Central memory CD8-positive, alpha-beta T cell (primary cell): Measurements from ENCODE around the gene NFKB1.
"Not testable (repeated sequence)": the region's sequence is repeated elsewhere in the genome, so short reads cannot be mapped to it uniquely, and the experiment has no call there.

Experiments
- ATAC-seq: fragments of 150-1000 bp; cut with Tn5 transposase; replicated peaks from 2 replicates; pipeline ENCODE4 v1.10.0; 2022; ENCODE audit warnings: mild to moderate bottlenecking, moderate FRiP score, moderate number of reproducible peaks; ENCODE audit not compliant: poor library complexity, severe bottlenecking; ENCODE audit errors: extremely low read depth
- DNase-seq, 2 donors: peaks; one replicate each; pipeline ENCODE4 v3.0.0; 2021; ENCODE audit warnings: low spot score in 2 of 2
- H3K27ac Mint-ChIP-seq: one replicate; pipeline ENCODE4 v1.8.0; 2022; ENCODE audit warnings: low read depth, mild to moderate bottlenecking, moderate library complexity, mixed read lengths
- H3K27me3 Mint-ChIP-seq: one replicate; pipeline ENCODE4 v1.8.0; 2022; ENCODE audit warnings: mixed read lengths
- H3K36me3 Mint-ChIP-seq: one replicate; pipeline ENCODE4 v1.8.0; 2022; ENCODE audit warnings: mild to moderate bottlenecking, moderate library complexity, mixed read lengths; ENCODE audit not compliant: insufficient read depth
- H3K4me1 Mint-ChIP-seq: one replicate; pipeline ENCODE4 v1.8.0; 2022; ENCODE audit warnings: mixed read lengths
- H3K4me3 Mint-ChIP-seq: one replicate; pipeline ENCODE4 v1.8.0; 2022; ENCODE audit warnings: mild to moderate bottlenecking, moderate library complexity, mixed read lengths
- H3K9me3 Mint-ChIP-seq: one replicate; pipeline ENCODE4 v1.8.0; 2022; ENCODE audit warnings: mixed read lengths

NFKB1 gene

DNA sequence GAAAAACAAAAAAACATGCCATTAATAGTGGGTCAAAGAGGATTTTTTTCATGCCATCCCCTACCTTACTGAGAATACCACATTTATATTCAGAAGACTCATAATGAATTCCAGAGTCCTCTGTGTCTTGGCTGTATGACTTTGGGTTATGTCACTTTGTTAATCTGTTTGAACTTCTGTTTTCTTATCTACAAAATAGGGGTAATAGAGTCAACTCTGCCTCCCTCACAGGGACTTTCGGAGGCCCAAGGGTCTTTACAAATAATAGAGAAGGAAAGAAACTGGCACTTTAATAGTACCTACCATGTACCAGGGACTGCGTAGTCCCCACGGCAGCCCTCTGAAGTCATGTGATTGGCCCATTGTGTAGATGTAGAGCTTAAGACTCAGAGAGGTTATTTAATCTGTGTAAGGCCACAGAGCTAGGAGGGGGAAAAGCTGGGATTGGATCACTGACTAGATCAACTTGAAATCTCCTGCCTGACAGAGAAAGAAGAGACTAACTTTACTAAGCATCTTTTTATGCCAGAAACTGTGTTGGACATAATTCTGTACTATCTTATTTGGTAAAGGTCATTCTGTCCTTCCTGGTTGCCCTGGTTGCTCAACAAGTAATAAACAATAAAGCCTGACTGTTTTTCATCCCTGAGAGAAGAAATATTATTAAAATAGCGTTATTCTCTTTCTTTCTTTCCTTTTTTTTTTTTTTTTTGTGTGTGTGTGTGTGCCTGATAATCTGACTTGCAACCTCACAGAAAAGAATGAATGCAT lies 59.6 kb downstream of the NFKB1 start:
- peaks cover 23% of the 10 kb centered on the region for H3K36me3 Mint-ChIP-seq
- ATAC-seq (no peak), DNase-seq (no peak)
- peaks cover 60% of the 10 kb centered on the region for H3K4me1 Mint-ChIP-seq
- peak overlapping the region; percentile 83 for H3K27ac Mint-ChIP-seq
- no peaks in the 10 kb centered on the region for H3K27me3 Mint-ChIP-seq
- peak overlapping the region; percentile 69 for H3K4me3 Mint-ChIP-seq
- no peaks in the 10 kb centered on the region for H3K9me3 Mint-ChIP-seq

DNA sequence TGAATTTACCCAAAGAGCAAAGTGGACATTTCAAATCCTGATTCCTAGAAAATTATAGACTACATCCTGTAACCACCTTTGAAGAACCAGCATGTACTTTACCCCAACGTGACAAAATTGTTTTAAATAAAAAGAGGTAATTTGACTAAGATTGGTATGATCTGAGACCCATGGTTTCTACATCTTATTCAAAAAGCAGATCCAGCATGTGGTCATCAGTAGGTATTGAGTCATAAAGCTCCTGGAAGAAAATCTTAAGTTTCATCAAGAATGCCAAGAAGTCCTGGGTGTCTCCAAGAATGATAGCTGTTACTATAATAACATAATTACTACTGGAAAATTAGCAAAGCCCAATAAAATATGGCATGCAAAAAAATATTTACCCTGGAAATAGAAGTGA lies 61.8 kb downstream of the NFKB1 start:
- ATAC-seq (no peak), DNase-seq (no peak)
- Mint-ChIP-seq H3K4me3 (no peak overlapping the region), H3K27ac (no peak overlapping the region), H3K36me3 (peaks cover 30% of the 10 kb centered on the region), H3K9me3 (no peaks in the 10 kb centered on the region), H3K27me3 (no peaks in the 10 kb centered on the region), H3K4me1 (peaks cover 73% of the 10 kb centered on the region)

DNA sequence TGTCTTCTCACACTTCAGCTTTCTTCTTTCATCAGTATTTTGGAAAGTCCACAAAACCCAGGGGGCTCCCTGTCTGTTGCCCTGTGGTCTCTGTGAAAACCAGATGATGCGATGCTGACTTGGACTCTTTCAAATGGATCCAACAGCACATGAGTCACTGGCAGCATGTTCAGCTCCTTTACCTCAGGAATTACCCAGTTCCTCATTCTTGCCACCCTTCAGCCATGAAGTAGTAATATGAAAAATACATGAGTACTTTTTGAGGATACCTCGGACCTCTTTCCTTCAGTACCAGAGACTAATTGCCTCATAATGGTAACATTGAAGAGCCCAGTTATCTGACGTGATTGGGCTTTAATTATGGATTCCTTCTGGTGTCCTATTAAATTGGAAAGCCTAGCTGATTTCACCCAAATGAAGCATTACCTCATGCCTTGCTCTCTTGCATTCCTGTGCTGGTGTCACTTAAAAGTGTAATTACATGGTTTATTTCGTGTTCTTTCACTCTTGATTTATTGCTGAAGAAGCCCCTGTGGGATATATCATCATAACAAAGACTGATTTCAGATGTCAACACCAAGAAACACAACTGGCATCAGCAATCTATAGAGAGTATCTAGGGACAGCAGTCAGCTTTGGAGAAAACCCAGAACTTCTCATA lies 63.4 kb downstream of the NFKB1 start:
- DNase-seq (no peak), ATAC-seq (no peak)
- peaks cover 32% of the 10 kb centered on the region for H3K36me3 Mint-ChIP-seq
- H3K27me3 Mint-ChIP-seq, result no peaks in the 10 kb centered on the region
- no peak overlapping the region for H3K4me3 Mint-ChIP-seq
- H3K9me3 Mint-ChIP-seq, result no peaks in the 10 kb centered on the region
- H3K27ac Mint-ChIP-seq, result no peak overlapping the region
- H3K4me1 Mint-ChIP-seq, result peaks cover 60% of the 10 kb centered on the region

DNA sequence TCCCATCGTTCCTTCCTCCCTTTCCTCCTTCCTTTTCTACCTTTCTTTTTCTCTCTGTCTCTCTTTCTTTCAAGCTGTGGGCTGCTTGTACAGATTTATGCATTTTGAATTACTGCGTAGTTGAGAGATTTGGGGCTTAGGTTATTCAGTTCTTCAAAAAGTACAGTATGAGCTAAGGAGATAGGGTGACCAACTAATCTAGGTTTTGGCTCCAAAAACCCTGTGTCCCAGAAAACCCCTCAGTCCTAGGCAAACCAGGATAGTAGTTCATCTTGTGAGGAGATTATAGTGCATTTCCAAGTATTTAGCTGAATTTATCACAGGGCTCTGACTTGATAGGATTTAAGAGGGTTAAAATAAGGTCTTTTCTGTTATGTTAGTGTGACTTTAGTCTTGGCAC lies 64.5 kb downstream of the NFKB1 start:
- Mint-ChIP-seq H3K27me3 (no peaks in the 10 kb centered on the region), H3K9me3 (no peaks in the 10 kb centered on the region), H3K27ac (no peak overlapping the region), H3K4me1 (peaks cover 48% of the 10 kb centered on the region), H3K4me3 (no peak overlapping the region), H3K36me3 (peaks cover 30% of the 10 kb centered on the region)
- DNase-seq (no peak), ATAC-seq (no peak)

DNA sequence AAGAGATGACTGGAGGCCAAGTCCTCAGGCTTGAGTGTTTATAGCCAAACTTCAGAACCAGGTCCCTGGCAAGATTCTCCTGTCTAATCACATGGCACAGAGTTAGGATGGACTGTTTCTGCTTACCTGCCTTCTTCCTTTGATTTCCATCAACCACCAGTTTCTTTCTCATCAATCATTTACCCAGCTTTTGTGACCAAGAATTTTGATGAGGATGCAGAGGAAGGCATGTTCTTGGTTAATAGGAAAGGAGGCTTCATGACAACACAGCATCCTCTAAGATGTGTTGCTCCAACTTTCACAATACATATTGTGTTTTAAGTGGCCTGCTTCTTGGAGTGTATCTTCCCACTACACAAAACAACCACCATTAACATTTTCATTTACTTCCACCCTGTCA lies 65.3 kb downstream of the NFKB1 start:
- Mint-ChIP-seq H3K4me3 (no peak overlapping the region), H3K27ac (no peak overlapping the region), H3K4me1 (peaks cover 41% of the 10 kb centered on the region), H3K36me3 (peaks cover 28% of the 10 kb centered on the region), H3K27me3 (no peaks in the 10 kb centered on the region), H3K9me3 (no peaks in the 10 kb centered on the region)
- DNase-seq (no peak), ATAC-seq (no peak)

DNA sequence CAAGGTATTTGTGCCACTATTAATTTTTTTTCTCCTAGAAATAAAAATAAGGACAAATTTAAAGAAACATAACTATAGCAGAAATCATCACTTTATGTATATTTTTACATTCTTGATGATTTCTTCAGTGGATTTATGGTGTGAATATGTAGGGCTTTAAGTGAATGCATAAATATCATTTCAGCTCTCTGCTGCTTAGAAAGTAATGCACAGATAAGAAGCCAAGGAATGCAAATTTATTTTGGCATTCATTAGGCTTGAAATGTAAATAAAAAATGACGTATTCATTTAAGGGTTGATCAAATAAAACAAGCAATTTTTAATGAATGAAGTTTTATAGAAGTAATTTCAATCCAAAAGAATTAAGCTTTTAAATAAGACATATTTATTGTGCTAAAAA lies 66.3 kb downstream of the NFKB1 start:
- Mint-ChIP-seq H3K36me3 (peaks cover 20% of the 10 kb centered on the region), H3K9me3 (no peaks in the 10 kb centered on the region), H3K27ac (no peak overlapping the region), H3K4me3 (no peak overlapping the region), H3K4me1 (peaks cover 31% of the 10 kb centered on the region), H3K27me3 (no peaks in the 10 kb centered on the region)
- ATAC-seq (no peak), DNase-seq (no peak)

DNA sequence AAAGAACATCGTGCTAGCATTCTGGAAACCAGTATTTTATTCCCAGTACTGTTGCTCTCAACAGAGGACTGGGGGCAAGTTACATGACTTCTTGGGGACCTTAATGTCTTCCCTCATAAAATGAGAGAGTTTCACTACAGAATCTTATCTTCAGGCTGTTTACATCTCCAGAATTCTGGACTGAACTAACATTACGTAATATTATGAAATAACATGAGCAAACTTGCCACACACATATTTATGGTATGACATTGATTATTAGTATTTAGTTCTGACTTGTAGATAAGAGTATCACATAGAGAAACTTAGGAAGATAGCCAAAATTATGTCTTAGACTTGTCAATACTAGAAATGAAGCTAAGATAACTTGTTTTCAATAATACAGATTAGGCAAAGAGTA lies 68.0 kb downstream of the NFKB1 start:
- Mint-ChIP-seq H3K27ac (no peak overlapping the region), H3K27me3 (no peaks in the 10 kb centered on the region), H3K36me3 (peaks cover 23% of the 10 kb centered on the region), H3K4me1 (peaks cover 35% of the 10 kb centered on the region), H3K9me3 (no peaks in the 10 kb centered on the region), H3K4me3 (no peak overlapping the region)
- no peak for DNase-seq
- no peak for ATAC-seq

DNA sequence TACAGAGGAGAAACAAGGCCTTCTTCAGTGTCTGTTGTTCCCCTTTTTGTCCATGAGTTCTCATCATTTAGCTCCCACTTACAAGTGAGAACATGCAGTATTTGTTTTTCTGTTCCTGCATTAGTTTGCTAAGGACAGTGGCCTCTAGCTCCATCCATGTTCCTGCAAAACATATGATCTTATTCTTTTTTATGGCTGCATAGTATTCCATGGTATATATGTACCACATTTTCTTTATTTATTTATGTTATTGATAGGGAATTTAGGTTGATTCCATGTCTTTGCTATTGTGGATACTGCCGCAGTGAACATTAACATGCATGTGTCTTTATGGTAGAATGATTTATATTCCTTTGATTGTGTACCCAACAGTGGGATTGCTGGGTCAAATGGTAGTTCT lies 69.1 kb downstream of the NFKB1 start:
- peaks cover 28% of the 10 kb centered on the region for H3K36me3 Mint-ChIP-seq
- H3K4me3 Mint-ChIP-seq, H3K9me3 Mint-ChIP-seq, ATAC-seq, DNase-seq, H3K27me3 Mint-ChIP-seq, H3K27ac Mint-ChIP-seq: not testable (repeated sequence)
- peaks cover 36% of the 10 kb centered on the region for H3K4me1 Mint-ChIP-seq

DNA sequence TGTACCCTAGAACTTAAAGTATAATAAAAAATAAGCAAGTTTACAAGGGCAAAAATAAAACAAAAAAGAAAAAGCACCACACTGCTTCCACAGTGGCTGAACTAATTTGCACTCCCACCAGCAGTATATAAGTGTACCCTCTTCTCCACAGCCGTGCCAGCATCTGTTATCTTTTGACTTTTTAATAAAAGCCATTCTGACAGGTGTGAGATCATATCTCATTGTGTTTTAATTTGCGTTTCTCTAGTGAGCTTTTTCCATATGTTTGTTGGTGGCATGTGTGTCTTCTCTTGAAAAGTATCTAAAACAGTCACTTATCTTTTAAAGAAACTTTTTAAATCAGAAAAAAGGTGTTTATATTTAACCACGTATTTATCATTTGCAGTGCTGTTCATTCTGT lies 71.3 kb downstream of the NFKB1 start:
- H3K27me3 Mint-ChIP-seq, result no peaks in the 10 kb centered on the region
- H3K4me3 Mint-ChIP-seq, result no peak overlapping the region
- no peak overlapping the region for H3K27ac Mint-ChIP-seq

DNA sequence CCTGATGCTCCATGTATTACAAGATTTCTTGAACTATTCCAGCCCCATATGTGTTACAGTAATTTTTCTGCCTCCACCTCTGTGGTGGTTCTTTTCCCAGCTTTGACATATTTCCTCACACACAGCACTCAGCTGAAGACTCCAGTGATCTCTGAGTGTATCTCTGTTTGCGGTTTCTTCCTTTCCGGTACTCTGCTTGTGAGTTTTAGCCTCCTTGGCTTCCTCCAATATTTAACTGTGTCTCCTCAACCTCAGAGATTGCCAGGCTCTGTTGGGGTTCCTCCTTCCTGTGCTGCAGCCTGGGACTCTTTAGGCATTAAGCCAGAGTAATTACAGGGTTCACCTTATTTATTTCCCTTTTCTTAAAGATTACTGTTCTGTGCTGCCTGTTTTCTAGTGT lies 73.2 kb downstream of the NFKB1 start:
- H3K27ac Mint-ChIP-seq, result no peak overlapping the region
- no peaks in the 10 kb centered on the region for H3K9me3 Mint-ChIP-seq
- H3K4me1 Mint-ChIP-seq, result peaks cover 34% of the 10 kb centered on the region
- H3K27me3 Mint-ChIP-seq, result no peaks in the 10 kb centered on the region
- peaks cover 29% of the 10 kb centered on the region for H3K36me3 Mint-ChIP-seq
- ATAC-seq, result no peak
- DNase-seq, result no peak
- H3K4me3 Mint-ChIP-seq, result no peak overlapping the region

More for the DNA sequence above, 71.3 kb downstream of the NFKB1 start:
- H3K4me1 Mint-ChIP-seq, result peaks cover 26% of the 10 kb centered on the region
- ATAC-seq, result no peak
- peaks cover 27% of the 10 kb centered on the region for H3K36me3 Mint-ChIP-seq
- DNase-seq, result no peak
- H3K9me3 Mint-ChIP-seq, result no peaks in the 10 kb centered on the region

DNA sequence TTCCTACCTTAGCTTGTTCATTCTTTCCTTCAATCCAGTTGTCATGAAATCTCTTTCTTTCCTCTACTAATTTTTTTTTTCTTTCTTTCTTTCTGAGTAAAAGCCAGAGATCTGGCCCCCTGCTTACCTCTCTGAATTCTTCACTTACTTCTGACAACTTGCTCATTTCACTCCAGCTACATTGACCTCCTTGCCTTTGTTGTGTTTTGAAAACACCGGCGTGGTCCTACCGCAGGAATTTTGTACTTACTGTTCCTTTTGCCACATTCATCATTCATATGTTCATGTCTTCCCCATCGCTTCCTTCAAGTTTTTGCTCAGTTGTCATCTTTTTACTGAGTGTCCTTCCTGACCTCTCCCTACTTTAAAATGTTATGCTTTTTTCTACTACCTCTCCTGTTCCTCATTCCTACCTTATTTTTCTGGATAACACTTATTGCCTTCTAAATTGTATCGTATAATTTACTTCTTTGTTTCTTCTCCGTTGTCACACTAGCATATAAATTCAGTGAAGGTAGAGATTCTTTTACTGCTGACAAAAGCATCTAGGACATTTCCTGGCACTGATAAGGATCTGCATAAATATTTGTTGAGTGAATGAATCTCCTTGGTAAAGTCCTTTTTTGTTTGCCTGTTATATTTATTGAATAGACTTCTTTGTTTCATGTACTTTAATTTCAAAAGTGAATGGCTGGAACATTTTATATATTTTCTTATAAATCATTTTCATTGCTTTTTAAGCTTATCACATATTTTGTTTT lies 74.4 kb downstream of the NFKB1 start:
- Mint-ChIP-seq H3K27me3 (no peaks in the 10 kb centered on the region), H3K4me1 (peaks cover 34% of the 10 kb centered on the region), H3K9me3 (no peaks in the 10 kb centered on the region), H3K27ac (peak overlapping the region; percentile 58), H3K4me3 (no peak overlapping the region), H3K36me3 (peaks cover 36% of the 10 kb centered on the region)
- DNase-seq, result no peak
- no peak for ATAC-seq

DNA sequence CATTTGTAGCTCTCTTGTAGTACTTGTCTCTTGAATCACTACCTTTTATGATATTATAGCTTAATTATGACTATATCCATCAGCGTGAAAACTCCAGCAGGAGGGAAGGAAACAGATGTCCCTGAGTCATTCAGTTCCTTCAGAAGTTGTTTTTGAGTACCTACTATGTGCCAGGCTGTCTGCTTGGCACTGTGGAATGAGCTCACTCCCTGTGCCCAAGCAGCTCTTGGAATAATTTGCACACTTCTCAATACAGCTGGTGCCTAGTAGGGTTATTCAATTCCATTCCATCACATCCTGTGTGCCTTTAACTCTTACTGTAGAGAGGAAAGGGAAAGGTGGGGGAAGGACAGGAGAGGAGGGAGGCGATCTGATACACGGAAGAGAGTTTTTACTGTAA lies 77.1 kb downstream of the NFKB1 start:
- Mint-ChIP-seq H3K27me3 (no peaks in the 10 kb centered on the region), H3K27ac (no peak overlapping the region), H3K36me3 (peaks cover 42% of the 10 kb centered on the region), H3K4me1 (peaks cover 33% of the 10 kb centered on the region), H3K9me3 (no peaks in the 10 kb centered on the region), H3K4me3 (no peak overlapping the region)
- DNase-seq (no peak), ATAC-seq (no peak)

DNA sequence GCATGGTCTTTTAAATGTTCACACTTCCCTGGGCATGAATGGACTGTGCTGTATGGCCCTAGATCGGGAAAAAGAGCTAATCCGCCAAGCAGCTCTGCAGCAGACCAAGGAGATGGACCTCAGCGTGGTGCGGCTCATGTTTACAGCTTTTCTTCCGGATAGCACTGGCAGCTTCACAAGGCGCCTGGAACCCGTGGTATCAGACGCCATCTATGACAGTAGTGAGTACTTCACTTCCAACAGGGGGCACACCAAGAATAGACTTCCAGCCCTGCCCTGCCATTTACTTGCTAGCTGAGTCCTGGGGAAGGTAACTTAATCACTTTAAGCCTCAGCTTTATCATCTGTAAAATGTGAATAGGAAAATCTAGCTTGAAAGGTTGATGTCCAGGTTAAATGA lies 77.7 kb downstream of the NFKB1 start:
- Mint-ChIP-seq H3K36me3 (peaks cover 42% of the 10 kb centered on the region), H3K4me1 (peaks cover 27% of the 10 kb centered on the region), H3K27me3 (no peaks in the 10 kb centered on the region), H3K27ac (no peak overlapping the region), H3K9me3 (no peaks in the 10 kb centered on the region), H3K4me3 (no peak overlapping the region)
- ATAC-seq (no peak), DNase-seq (no peak)
